ENCODE data around the gene XAGE3.
"Not testable (repeated sequence)": the region's sequence is repeated elsewhere in the genome, so short reads cannot be mapped to it uniquely, and the experiment has no call there.

Gene XAGE3, protein sequence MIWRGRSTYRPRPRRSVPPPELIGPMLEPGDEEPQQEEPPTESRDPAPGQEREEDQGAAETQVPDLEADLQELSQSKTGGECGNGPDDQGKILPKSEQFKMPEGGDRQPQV

GRCh38 chrX:52867610-52868348, at the start of gene XAGE3:
XAGE3 (minus strand) TSS chrX:52868083; CDS start chrX:52867133, 950 bp downstream.
- DNase-seq (ENCODE audit: low read depth) = no peak

- not testable (repeated sequence) for DNase-seq (ENCODE audit: low read depth)
Observed at GRCh38 chrX:52914704-52915103, 46.8 kb upstream of the XAGE3 start.

GRCh38 chrX:52913681-52914080, 45.8 kb upstream of the XAGE3 start:
- DNase-seq (ENCODE audit: low read depth) = not testable (repeated sequence)

DNA sequence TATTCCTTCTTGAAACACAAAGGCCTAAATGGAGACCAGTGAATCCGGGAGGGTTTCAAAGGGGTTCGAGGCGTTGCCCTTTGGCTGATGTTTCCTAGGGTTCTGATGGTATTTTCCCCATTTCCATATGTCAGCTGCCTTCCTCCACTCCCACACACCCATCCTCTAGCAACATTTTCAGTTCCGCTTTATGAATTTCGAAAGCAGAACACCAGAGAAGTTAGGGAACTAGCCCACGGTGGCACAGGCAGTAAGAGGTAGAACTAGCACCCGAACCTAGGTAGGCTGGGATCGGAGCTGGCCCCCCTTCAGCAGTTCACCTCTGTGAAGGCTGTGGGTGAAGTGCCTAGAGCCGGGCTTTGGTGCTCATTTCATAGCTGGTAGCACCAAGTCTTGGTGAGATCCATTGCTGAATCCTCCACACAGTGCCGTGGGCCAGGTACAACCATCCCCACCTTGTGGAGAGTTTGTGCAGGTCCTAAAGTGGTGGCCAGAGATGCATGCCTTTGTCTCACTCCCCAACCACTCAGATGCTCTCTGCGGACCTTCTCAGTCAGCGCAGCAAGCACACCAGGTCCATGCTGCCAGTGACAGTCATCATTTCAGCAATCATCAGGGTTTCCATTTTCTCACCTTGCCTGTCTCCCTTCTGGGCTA, 41.6 kb upstream of the XAGE3 start:
- not testable (repeated sequence) for DNase-seq (ENCODE audit: low read depth)

DNA sequence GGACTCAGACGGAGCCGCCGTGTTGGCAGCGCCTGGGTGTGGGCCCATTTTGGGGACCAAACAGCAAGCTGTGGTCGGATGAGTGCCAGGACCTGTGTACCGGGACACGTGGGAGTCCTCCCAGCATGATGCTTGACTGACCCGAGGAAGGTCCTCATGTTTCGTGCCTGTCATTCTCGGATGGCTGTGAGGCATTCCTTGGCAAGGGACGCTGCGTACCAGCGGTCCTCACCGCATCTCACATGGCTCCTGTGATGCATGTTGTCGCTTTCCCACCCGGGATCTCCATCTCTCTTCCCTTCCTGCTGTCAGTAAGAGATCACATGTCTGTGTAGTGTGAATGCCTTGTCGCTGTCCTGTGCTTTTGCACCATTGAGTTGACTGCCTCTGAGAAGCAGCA, 40.0 kb upstream of the XAGE3 start:
- DNase-seq (ENCODE audit: low read depth) = not testable (repeated sequence)

DNA sequence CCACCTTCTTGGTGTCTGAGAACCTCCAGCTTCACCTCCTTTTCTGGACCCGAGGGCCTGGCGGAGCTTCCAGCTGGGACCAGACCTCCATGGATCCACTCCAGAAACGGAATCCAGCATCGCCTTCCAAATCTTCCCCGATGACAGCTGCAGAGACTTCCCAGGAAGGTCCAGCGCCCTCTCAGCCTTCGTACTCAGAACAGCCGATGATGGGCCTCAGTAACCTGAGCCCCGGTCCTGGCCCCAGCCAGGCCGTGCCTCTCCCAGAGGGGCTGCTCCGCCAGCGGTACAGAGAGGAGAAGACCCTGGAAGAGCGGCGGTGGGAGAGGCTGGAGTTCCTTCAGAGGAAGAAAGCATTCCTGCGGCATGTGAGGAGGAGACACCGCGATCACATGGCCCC, 39.3 kb upstream of the XAGE3 start:
- not testable (repeated sequence) for DNase-seq (ENCODE audit: low read depth)

DNA sequence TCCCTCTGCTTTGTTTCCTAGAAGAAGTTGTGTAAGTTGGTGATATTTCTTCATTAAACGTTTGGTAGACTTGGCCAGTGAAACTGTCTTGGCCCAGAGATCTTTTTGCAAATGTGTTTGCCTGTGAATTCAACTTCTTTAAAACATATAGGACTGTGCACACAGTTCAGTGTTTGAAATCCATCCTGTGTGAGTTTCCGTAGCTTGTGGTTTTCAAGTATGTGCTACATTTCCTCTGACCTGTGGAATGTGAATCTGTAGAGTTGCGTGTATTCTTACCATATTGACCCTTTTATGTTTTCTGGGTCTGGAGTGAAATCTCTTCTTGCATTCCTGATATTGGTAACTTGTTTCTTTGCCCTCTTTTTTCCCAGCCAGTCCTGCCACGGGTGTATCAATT, 38.2 kb upstream of the XAGE3 start:
- DNase-seq (ENCODE audit: low read depth) = not testable (repeated sequence)

DNA sequence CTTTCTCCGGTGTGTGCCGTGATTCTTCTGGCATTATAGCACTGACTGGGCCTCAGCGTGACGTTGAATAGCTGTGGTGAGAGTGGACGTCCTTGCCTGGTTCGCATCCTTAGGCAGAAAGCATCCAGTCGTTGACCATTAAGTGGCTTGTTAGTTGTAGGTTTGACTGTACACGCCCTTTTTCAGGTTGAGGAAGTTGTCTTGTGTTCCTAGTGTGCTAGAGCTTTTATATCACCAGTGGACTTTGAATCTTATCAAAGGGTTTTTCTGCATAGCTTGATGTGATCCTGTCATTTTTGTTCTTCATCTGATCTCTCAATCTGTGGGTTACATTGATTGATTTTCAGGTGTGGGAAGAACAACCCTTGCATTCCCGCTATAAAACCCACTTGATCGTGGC, 37.6 kb upstream of the XAGE3 start:
- DNase-seq (ENCODE audit: low read depth) = not testable (repeated sequence)

- not testable (repeated sequence) for DNase-seq (ENCODE audit: low read depth)
Observed at GRCh38 chrX:52896855-52897709, 29.2 kb upstream of the XAGE3 start, which contains the start of gene FAM156B. FAM156B (plus strand) TSS chrX:52897330; CDS start chrX:52907226, 9,896 bp downstream.

GRCh38 chrX:52896438-52896837, 28.6 kb upstream of the XAGE3 start:
- not testable (repeated sequence) for DNase-seq (ENCODE audit: low read depth)

DNA sequence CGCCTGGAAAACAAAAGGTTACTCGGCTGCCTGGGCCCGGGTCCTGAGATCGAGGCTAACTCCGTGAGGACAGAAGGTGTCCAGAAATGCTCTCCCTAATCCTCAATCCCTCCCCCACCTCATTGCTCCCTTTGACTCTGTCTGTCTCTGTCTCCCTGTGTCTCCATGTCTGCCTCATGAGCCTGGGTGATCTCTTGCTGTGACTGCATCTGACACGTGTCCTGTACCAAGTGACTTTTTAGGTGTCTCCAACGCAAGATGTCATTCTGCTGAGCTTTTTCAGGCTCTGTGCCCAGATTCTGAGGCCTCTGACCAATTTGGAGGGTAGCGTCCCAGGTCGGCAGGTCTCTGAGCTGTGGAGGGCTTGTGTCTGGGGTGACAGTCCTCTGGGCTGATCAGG, 20.2 kb upstream of the XAGE3 start:
- DNase-seq (ENCODE audit: low read depth) = not testable (repeated sequence)

DNA sequence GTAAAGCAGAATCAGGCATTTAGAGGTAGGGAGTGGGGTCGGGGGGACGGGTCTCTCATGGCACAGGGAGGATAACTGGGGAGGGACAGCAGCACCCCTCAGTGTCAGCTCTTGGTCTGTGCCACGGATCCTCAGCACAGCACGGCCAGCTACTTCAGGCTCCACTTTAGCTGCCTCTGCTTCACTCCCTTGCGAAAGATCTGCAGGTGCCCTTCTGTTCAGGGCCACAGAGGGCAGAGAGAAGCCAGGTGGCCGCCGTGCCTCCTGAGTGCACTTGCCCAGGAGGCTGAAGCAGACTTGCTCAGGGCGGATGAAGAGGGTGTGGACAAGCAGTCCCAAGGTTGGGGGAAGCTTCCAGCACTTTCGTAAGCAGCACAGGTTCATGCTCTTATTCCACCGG, 19.6 kb upstream of the XAGE3 start:
- DNase-seq (ENCODE audit: low read depth) = not testable (repeated sequence)

GRCh38 chrX:52876386-52876785, 8.5 kb upstream of the XAGE3 start:
- DNase-seq (ENCODE audit: low read depth) = not testable (repeated sequence)

- DNase-seq (ENCODE audit: low read depth) = not testable (repeated sequence)
Observed at GRCh38 chrX:52875436-52875835, 7.6 kb upstream of the XAGE3 start.

DNA sequence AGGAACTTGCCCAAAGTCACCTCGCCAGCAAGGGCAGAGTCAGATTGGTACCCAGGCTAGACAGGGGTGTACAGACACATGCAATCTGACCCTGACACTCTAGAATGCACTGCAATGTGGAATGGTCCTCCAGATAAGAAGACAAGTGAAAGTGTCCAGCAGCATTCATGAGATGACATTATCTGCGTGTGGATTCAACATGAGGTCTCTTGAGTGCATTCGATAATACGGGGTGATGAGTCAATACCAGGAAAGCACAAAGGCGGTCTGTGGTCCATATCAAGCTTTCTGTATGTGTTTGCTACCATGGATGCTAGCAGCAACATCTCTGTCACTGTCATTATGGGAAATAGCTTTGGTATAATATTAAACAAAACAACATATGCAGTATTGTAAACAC, 6.8 kb upstream of the XAGE3 start:
- DNase-seq (ENCODE audit: low read depth) = no peak

DNA sequence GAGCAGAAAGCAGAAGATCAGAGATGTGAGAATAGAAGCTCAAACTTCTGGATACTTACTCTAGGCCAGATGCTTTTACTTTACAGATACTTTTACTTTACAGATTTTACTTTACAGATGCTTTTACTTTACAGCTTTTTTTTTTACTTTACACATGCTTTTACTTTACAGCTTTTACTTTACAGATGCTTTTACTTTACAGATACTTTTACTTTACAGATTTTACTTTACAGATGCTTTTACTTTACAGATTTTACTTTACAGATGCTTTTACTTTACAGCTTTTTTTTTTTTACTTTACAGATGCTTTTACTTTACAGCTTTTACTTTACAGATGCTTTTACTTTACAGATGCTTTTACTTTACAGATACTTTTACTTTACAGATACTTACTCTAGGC, 5.9 kb upstream of the XAGE3 start:
- not testable (repeated sequence) for DNase-seq (ENCODE audit: low read depth)

DNA sequence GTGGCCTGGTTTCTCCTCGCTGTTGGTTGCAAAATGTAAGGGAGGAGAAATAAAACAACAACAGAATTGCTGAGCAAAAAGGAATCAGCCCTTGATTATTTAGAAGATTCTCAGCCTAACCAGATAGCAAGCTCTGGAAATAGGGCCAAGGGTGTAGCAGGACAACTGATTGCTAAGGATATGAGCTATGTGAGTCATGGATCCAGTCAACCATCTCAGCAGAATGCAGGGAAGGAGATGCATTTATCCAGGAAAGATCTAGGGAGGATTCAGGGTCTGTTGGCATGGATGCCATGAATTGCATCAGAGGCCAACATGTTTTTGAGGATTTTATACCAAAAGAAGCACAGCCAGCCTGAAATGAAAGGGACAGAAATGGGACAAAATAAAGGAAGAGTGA, 2.2 kb upstream of the XAGE3 start:
- DNase-seq (ENCODE audit: low read depth) = no peak

GRCh38 chrX:52865343-52865998, 2.4 kb downstream of the XAGE3 start:
- DNase-seq (ENCODE audit: low read depth) = no peak

DNA sequence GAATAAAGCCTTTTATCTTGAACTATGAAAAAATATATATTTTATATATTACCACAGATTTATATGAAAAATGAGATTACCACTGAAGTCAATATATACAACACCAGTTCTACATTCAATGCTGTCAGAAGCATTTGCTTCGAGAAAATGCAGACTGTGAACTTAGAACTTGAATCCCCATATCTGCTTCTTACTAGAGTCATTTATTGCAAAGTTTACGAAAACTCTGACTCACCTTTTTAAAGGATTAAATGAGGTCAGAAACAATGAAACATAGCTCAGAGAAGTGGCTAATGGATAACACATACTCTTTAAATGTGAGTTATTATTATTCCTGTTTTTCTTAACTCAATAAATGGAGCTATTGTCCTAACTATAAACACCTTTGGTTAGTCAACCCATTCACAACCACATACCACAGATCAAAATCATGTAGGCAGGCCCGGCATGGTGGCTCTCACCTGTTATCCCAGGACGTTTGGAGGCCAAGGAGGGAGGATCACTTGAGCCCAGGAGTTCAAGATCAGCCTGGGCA, 10.8 kb downstream of the XAGE3 start:
- DNase-seq (ENCODE audit: low read depth) = not testable (repeated sequence)

GRCh38 chrX:52852110-52852860, 15.6 kb downstream of the XAGE3 start:
- DNase-seq (ENCODE audit: low read depth) = no peak

GRCh38 chrX:52843619-52844018, 24.3 kb downstream of the XAGE3 start:
- DNase-seq (ENCODE audit: low read depth) = not testable (repeated sequence)
